Stimulated activated naive B cell treated with anti-CD40 and anti-IgM and Interleukin-4, amounts not matched to agents 10 μg/mL and 1 μg/mL and 100 μg/mL, for 72 hours (primary cell): ENCODE results near the gene ZC3H12C.
A peak's percentile ranks its signal among the peaks of the same experiment; 100 is the strongest.

Experiments
- ATAC-seq, 2 donors: fragments of 150-1000 bp; cut with Tn5 transposase; replicated peaks; 2 replicates each; pipeline ENCODE4 v1.10.0; 2021; ENCODE audit warnings: moderate library complexity in 1 of 2
- DNase-seq: peaks from one replicate; pipeline ENCODE4 v3.0.0; 2021
- H3K27ac Mint-ChIP-seq: one replicate; pipeline ENCODE4 v1.8.0; 2022; ENCODE audit warnings: mild to moderate bottlenecking, mixed read lengths
- H3K27me3 Mint-ChIP-seq, 2 donors: one replicate each; pipeline ENCODE4 v1.8.0; 2022; ENCODE audit warnings: mixed read lengths in 2 of 2
- H3K36me3 Mint-ChIP-seq, 2 donors: one replicate each; pipeline ENCODE4 v1.8.0; 2022; ENCODE audit warnings: mixed read lengths in 2 of 2, mild to moderate bottlenecking in 1 of 2
- H3K4me1 Mint-ChIP-seq, 2 donors: one replicate each; pipeline ENCODE4 v1.8.0; 2022; ENCODE audit warnings: mixed read lengths in 2 of 2, mild to moderate bottlenecking in 1 of 2
- H3K4me3 Mint-ChIP-seq, 2 donors: one replicate each; pipeline ENCODE4 v1.8.0; 2022; ENCODE audit warnings: mild to moderate bottlenecking in 2 of 2, mixed read lengths in 2 of 2, moderate library complexity in 1 of 2
- H3K9me3 Mint-ChIP-seq, 2 donors: one replicate each; pipeline ENCODE4 v1.8.0; 2022; ENCODE audit warnings: mixed read lengths in 2 of 2, mild to moderate bottlenecking in 1 of 2

The ZC3H12C gene

DNA sequence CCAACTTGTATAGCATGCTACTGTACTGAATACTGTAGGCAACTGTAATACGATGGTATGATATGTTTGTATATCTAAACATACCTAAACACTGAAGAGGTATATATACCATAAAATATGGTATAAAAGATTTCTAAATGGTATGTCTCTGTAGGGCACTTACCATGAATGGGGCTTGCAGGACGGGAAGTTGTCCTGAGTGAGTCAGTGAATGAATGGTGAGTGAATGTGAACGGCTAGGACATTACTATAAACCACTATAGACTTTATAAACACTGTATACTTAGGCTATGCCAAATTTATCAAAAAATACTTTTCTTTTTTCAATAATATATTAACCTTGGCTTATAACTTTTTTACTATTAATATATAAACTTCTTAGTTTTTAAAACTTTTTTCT is 66.8 kb downstream of the ZC3H12C start:
- Mint-ChIP-seq H3K36me3 (peaks cover 19 to 30% of the 10 kb centered on the region in 2 donors), H3K9me3 (no peaks in the 10 kb centered on the region), H3K27me3 (peaks cover 0 to 4% of the 10 kb centered on the region in 2 donors), H3K4me3 (no peak overlapping the region), H3K4me1 (no peaks in the 10 kb centered on the region), H3K27ac (no peak overlapping the region)
- no peak for DNase-seq
- no peak for ATAC-seq

DNA sequence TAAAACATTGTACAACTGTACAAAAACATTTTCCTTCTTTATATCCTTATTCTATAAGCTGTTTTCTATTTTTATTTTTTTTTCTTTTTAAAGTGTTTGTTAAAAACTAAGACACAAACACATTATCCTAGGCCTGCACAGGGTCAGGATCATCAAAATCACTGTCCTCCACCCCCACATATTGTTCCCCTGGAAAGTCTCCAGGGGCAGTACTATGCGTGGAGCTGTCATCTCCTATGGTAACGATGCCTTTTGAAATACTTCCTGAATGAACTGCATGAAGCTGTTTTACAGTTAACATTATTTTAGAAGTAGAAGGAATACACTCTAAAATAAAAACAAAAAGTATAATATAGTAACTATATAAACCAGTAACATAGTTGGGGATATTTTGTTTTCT is 67.2 kb downstream of the ZC3H12C start:
- Mint-ChIP-seq H3K27me3 (peaks cover 0 to 7% of the 10 kb centered on the region in 2 donors), H3K36me3 (peaks cover 23 to 34% of the 10 kb centered on the region in 2 donors), H3K9me3 (no peaks in the 10 kb centered on the region), H3K27ac (no peak overlapping the region), H3K4me1 (no peaks in the 10 kb centered on the region), H3K4me3 (no peak overlapping the region)
- DNase-seq: no peak
- ATAC-seq: no peak

DNA sequence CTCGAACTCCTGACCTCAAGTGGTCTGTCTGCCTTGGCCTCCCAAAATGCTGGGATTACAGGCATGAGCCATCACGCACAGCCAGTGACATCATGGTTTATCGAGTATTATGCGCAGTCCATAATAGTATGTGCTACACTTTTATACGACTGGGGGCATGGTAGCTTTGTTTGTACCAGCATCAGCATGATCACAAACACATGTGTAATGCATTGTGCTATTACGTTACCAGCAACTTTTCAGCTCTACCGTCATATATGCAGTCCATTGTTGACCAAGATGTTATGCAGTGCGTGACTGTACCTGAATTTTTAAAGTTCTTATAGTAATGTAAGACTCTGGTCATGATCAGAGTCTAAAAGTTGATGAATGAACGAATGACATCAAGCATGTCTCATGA is 67.9 kb downstream of the ZC3H12C start:
- Mint-ChIP-seq H3K4me1 (no peaks in the 10 kb centered on the region), H3K36me3 (peaks cover 25 to 33% of the 10 kb centered on the region in 2 donors), H3K27me3 (peaks cover 0 to 7% of the 10 kb centered on the region in 2 donors), H3K9me3 (no peaks in the 10 kb centered on the region), H3K4me3 (no peak overlapping the region), H3K27ac (no peak overlapping the region)
- DNase-seq (no peak), ATAC-seq (no peak)

DNA sequence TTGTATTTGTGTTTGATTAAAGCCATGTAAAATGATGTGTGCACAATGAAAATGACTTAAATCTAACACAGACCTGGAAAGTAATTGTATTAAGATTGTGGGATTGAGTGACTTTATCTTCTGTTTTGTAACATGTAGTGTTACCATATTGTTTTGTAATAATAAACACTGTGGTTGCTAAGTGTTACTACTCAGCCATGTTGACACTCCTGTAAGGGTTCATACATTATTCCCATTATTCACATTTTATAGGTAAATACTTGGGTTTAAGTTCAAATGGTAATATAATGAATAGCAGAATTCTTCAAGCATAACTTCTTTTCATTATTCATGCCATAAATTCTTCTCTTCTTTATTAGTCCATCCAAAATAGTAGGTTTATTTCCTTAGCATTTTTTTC is 69.0 kb downstream of the ZC3H12C start:
- Mint-ChIP-seq H3K4me3 (no peak overlapping the region), H3K9me3 (no peaks in the 10 kb centered on the region), H3K27ac (no peak overlapping the region), H3K36me3 (peaks cover 25 to 33% of the 10 kb centered on the region in 2 donors), H3K27me3 (peaks cover 0 to 7% of the 10 kb centered on the region in 2 donors), H3K4me1 (no peaks in the 10 kb centered on the region)
- ATAC-seq (no peak), DNase-seq (no peak)

DNA sequence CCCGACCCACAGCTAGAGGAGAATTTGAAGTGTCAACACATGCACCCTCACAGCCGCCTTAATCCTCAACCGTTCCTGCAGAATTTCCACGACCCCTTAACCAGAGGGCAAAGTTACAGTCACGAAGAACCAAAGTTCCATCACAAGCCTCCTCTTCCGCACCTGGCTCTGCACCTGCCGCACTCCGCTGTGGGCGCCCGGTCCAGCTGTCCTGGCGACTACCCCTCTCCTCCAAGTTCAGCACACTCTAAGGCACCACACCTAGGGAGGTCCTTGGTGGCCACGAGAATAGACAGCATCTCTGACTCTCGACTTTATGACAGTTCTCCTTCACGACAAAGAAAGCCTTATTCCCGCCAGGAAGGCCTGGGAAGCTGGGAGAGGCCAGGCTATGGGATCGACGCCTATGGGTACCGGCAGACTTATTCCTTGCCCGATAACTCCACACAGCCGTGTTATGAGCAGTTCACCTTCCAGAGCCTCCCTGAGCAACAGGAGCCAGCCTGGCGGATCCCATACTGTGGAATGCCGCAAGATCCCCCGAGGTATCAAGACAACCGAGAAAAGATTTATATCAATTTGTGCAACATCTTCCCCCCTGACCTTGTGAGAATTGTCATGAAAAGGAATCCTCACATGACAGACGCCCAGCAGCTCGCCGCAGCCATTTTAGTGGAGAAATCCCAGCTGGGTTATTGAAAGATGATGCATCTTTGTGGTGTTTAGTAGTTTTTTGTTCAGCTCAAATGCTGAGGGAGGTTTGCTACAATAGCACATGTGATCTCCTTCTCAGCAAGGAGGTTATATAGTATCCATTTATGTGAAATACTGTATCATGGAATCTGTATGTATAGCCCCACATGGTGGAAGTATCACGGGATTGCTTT is 72.1 kb downstream of the ZC3H12C start:
- Mint-ChIP-seq H3K9me3 (no peaks in the 10 kb centered on the region), H3K36me3 (peaks cover 20 to 21% of the 10 kb centered on the region in 2 donors)
- no peak for ATAC-seq

DNA sequence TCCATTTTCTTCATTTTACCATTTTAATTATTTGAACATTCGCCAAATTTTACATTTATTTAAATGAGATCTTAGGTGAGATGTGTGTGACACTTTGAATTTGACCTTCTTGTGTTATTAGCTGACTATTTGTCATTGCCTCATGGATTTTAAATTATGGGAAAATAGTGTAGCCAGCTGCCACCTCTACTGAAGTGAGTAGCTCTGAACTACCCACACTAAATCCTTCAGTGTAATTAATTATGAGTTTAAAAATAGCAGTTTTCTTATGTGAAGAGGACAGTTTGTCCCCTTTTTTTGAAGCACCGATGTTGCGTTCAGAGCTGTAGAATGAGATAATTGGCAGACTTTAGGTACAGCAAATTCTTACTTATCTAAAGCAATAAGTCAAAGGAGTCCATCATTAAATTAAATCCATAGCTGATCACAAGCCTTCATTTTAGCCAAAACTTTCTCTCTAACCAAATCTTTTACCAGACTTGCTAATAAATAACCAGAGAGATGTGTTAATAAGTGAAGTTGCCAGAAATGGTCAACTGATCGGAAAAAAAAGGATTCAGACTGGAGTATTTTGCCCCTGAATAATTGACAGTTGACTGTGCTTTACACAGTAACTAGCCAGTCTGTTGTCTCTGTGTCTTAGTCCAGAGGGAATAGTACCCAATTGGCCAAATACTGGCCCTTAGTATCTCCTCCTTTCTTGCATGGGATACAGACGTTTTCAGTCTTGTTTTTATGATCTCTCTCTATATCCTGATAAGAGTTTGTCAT is 75.0 kb downstream of the ZC3H12C start:
- Mint-ChIP-seq H3K9me3 (no peaks in the 10 kb centered on the region), H3K4me1 (no peaks in the 10 kb centered on the region), H3K36me3 (peaks cover 16 to 17% of the 10 kb centered on the region in 2 donors), H3K27ac (no peak overlapping the region), H3K27me3 (peaks cover 4 to 12% of the 10 kb centered on the region in 2 donors), H3K4me3 (no peak overlapping the region)
- no peak for DNase-seq
- ATAC-seq: no peak

More for the DNA sequence above, 72.1 kb downstream of the ZC3H12C start:
- no peak for DNase-seq
- Mint-ChIP-seq H3K27me3 (peaks cover 0 to 7% of the 10 kb centered on the region in 2 donors), H3K4me3 (no peak overlapping the region), H3K27ac (peak overlapping the region; percentile 52), H3K4me1 (no peaks in the 10 kb centered on the region)

DNA sequence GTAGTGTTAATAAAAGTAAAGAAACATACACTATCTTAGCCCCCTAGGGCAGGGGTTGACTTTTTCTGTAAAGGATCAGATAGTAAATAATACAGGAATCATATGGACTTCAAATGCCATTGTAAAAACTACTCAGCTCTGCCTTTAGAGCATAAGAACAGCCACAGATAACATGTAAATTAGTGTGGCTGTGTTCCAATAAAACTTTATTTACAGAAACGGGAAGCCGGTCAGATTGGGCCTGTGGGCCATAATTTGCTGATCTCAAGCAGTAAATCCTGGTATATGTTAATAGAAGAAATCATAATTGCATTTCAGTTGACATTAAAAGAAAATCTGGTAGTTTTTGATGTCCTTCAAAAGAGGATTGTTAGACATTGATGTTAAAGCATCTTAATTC is 76.5 kb downstream of the ZC3H12C start:
- peaks cover 9% of the 10 kb centered on the region in 2 donors for H3K36me3 Mint-ChIP-seq
- DNase-seq (no peak), ATAC-seq (no peak)

DNA sequence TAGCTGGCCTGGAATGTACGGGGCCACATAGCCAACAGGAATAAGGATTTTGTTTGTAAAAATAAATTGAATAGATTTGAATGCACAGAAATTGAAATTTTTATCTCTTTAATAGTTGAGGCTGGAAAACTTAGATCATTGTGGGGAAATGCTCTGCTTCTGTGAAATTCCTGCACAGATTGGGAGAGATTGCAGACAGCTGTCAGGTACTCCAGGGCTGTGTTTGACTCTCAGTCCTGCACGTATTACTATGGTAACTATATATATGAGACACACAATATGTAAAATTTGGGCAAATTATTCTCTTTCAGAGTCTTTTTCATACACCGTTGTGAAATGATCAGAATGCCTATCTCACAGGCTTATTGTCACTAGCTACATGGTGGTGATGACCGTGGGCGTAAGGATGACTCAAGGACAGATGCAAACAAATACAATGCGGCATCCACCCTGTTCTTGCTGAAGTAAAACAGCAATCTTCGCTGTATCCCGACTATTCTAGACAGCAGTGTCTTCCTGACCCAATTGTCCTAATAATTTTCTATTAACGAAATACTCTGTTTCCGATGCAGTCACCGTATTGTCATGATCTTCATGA is 79.4 kb downstream of the ZC3H12C start:
- Mint-ChIP-seq H3K4me1 (peaks cover 5 to 8% of the 10 kb centered on the region in 2 donors), H3K36me3 (no peaks in the 10 kb centered on the region), H3K27ac (no peak overlapping the region), H3K27me3 (peaks cover 12 to 19% of the 10 kb centered on the region in 2 donors), H3K4me3 (no peak overlapping the region), H3K9me3 (no peaks in the 10 kb centered on the region)
- no peak for DNase-seq
- ATAC-seq: no peak

More for the DNA sequence above, 76.5 kb downstream of the ZC3H12C start:
- Mint-ChIP-seq H3K27me3 (peaks cover 12 to 20% of the 10 kb centered on the region in 2 donors), H3K4me3 (no peak overlapping the region), H3K9me3 (no peaks in the 10 kb centered on the region), H3K4me1 (peaks cover 5 to 8% of the 10 kb centered on the region in 2 donors), H3K27ac (no peak overlapping the region)

DNA sequence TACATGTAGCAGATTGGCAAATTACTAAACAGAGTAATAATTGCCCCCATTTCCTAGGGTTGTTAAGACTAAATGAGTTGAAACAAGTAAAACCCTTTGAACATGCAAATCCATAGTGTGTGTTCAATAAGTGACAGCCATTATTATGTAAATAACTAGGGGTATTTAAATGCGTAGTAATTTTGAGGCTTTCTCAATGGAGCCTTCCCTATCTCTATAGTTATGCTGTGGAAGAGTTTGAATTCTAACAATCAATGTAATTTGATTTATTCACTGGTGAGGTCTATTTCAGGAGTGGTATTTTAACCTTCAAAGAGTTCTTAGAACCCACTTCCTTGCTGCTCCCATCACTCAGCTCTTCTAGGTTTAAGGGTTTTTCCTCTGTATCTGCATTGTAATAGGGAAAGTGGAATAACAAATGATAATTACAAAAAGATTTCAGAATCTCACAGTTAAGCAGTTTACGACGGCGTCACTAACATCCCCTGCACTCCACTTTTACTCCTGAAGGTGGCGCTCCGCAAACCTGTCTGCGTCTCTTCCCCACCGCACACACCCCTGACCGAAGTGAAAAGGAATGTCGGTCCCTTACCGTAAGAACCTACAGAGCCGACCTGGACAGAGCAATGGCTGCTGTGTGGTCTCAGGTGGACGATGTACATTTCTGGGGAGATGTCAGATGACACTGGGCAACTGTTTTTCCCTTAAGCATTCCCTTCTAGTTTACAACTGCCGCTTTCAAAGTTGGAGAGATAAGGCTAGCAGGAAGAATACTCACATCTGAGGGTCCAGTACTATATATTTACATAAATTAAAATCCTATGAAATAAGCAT is 80.8 kb downstream of the ZC3H12C start:
- ATAC-seq (peak; percentile 69 to 79), DNase-seq (peak; percentile 28)
- peaks cover 12 to 19% of the 10 kb centered on the region in 2 donors for H3K27me3 Mint-ChIP-seq
- peak overlapping the region in 1 of 2 donors; percentile 59 for H3K4me3 Mint-ChIP-seq
- H3K4me1 Mint-ChIP-seq: peaks cover 5 to 8% of the 10 kb centered on the region in 2 donors
- no peaks in the 10 kb centered on the region for H3K9me3 Mint-ChIP-seq
- peak overlapping the region; percentile 14 for H3K27ac Mint-ChIP-seq
- no peaks in the 10 kb centered on the region for H3K36me3 Mint-ChIP-seq

DNA sequence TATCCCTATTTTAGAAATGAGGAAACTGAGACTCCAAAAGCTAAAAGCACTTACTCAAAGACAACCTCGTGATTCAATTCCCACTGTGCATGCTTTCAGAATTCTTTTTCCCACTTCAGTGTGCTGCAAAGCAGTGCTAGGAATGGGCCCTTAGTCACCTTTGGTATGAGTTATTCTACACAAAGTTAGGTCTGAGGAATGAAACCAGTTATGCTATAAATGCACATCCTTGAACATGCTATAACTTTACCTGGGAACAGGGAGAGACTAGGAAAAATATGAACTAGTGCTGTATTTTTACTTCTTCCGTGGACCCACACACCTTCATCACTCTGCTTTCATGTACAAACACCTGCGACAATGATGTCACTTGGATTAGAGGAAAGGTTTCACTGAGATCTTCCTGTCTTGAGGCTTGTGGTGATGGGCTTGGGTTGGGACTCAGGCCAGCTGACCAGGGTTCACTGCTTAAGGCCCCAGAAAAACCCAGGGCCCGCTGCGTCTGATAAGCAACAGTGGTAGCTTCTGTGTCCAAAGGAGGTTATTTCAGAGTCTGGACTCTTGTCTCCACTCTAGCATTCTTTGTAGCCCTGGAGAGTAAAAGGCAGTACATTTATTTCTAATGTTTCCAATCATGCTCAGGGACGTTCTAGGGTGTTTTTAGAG is 81.6 kb downstream of the ZC3H12C start:
- Mint-ChIP-seq H3K27ac (no peak overlapping the region), H3K4me3 (no peak overlapping the region), H3K27me3 (peaks cover 12 to 19% of the 10 kb centered on the region in 2 donors), H3K4me1 (peaks cover 5 to 8% of the 10 kb centered on the region in 2 donors), H3K36me3 (no peaks in the 10 kb centered on the region), H3K9me3 (no peaks in the 10 kb centered on the region)
- DNase-seq: no peak
- no peak for ATAC-seq

DNA sequence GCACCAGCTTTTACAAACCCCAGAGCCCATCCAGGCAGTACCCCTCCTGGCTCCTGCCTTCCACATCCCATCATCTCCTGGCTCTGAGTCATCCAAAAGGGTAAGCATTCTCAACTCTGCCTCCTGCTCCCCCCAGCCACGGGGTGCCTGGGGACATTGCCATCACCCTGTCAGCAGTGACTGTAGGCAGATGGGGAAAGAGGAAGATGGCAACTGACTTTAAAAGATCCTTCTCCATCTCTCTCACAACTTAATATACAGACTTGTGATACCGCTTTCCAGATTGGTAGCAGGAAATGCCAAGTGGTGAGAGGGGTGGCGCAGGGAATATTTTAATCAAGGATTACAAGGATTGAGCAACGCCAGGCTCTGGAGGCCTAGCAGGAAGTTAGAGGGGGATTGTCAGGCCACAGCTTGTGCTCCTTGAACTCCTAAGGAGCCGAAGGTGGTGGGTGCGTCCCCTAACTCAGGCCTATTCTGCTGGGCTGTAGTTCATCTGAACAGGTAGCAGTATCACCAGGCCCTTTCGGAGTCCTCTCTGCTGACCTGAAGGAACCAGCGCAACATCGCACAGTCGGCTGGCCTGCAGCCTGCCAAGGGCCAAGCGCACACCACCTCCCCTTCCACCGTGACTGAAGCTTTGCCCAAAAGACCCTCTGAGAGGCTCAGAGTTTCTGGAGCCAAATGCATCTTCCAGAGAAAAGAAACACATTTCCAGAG is 83.3 kb downstream of the ZC3H12C start:
- peak overlapping the region; percentile 61 for H3K27ac Mint-ChIP-seq
- DNase-seq (no peak), ATAC-seq (no peak)
- H3K4me1 Mint-ChIP-seq: peaks cover 5 to 8% of the 10 kb centered on the region in 2 donors
- H3K27me3 Mint-ChIP-seq: peaks cover 21 to 30% of the 10 kb centered on the region in 2 donors
- no peaks in the 10 kb centered on the region for H3K9me3 Mint-ChIP-seq
- no peaks in the 10 kb centered on the region for H3K36me3 Mint-ChIP-seq
- no peak overlapping the region for H3K4me3 Mint-ChIP-seq

DNA sequence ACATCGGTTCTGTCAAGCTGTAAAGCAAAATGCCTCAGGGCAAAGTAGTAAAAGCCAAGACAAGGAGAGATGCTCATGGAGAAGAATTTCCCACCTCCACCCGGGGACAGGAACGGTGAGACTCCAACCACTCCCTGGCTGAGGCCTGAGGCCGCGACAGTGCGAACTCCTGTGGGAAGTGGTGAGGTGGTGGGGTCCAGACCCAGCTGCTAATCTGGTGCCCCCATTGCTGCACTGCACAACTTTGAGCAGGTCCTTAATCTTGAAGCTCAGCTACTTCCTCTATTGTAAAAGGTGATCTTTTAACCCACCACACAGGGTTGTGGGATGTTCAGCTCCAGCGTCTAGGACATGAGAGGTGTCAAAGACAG is 83.9 kb downstream of the ZC3H12C start:
- H3K27me3 Mint-ChIP-seq: peaks cover 24 to 30% of the 10 kb centered on the region in 2 donors
- H3K9me3 Mint-ChIP-seq: no peaks in the 10 kb centered on the region
- ATAC-seq (peak in 1 of 2 donors; percentile 50), DNase-seq (no peak)
- H3K4me1 Mint-ChIP-seq: peaks cover 5 to 8% of the 10 kb centered on the region in 2 donors
- no peak overlapping the region for H3K4me3 Mint-ChIP-seq
- H3K36me3 Mint-ChIP-seq: no peaks in the 10 kb centered on the region
- no peak overlapping the region for H3K27ac Mint-ChIP-seq

DNA sequence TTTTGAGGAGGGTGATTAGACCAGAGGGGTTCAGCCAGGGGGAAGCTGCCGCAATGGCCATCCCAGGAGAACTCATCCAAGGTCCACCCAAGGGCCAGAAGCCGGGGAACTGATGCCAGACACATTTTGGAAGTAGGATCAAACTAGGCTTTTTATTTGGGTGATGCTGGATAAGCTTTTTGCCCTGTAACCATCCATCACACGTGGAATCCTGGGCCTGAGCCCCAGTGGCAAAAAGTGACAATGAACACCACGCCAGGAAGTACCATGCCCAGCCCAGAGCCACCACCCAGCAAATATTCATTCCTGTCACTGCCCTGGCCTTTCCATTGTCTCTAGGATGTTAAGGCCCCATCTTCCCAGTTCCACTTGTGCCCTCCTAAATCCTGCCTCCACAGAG is 85.9 kb downstream of the ZC3H12C start:
- DNase-seq: no peak
- no peaks in the 10 kb centered on the region for H3K36me3 Mint-ChIP-seq
- H3K4me1 Mint-ChIP-seq: peaks cover 3 to 4% of the 10 kb centered on the region in 2 donors
- peak overlapping the region; percentile 34 for H3K27ac Mint-ChIP-seq
- no peak overlapping the region for H3K4me3 Mint-ChIP-seq
- peaks cover 20 to 29% of the 10 kb centered on the region in 2 donors for H3K27me3 Mint-ChIP-seq
- H3K9me3 Mint-ChIP-seq: no peaks in the 10 kb centered on the region
- ATAC-seq: no peak
